ENCODE measurements around the gene MMGT1.
A peak's percentile ranks its signal among the peaks of the same experiment; 100 is the strongest.

Gene MMGT1

GRCh38 chrX:135973548-135974278 lies at the start of gene MMGT1:
Gene MMGT1, minus strand, starts transcription at chrX:135973988. Its CDS starts 313 bp downstream, at chrX:135973675.
- TF ChIP-seq, protein P1, sequence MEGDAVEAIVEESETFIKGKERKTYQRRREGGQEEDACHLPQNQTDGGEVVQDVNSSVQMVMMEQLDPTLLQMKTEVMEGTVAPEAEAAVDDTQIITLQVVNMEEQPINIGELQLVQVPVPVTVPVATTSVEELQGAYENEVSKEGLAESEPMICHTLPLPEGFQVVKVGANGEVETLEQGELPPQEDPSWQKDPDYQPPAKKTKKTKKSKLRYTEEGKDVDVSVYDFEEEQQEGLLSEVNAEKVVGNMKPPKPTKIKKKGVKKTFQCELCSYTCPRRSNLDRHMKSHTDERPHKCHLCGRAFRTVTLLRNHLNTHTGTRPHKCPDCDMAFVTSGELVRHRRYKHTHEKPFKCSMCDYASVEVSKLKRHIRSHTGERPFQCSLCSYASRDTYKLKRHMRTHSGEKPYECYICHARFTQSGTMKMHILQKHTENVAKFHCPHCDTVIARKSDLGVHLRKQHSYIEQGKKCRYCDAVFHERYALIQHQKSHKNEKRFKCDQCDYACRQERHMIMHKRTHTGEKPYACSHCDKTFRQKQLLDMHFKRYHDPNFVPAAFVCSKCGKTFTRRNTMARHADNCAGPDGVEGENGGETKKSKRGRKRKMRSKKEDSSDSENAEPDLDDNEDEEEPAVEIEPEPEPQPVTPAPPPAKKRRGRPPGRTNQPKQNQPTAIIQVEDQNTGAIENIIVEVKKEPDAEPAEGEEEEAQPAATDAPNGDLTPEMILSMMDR (IDR thresholded peaks at IDR 0.05; ENCODE audit: insufficient read depth, low read length, missing control alignments): no peak
- CTCF ChIA-PET: interaction anchor here (1.6 kb wide), 1 partner anchor 11 kb away, joined by 6 read pairs; the partner anchor contains the start of gene SLC9A6
- DNase-seq (ENCODE audit: low read depth, low spot score): peak; percentile 37
- POLR2A ChIA-PET: interaction anchor here (0.7 to 1.2 kb wide), 2 partner anchors 11 to 22 kb away, joined by 3 read pairs; no protein-coding TSS in a partner anchor
- peak within 1 kb of the TSS; percentile 78 for H3K4me3 ChIP-seq (ENCODE audit: low read depth, low read length)

DNA sequence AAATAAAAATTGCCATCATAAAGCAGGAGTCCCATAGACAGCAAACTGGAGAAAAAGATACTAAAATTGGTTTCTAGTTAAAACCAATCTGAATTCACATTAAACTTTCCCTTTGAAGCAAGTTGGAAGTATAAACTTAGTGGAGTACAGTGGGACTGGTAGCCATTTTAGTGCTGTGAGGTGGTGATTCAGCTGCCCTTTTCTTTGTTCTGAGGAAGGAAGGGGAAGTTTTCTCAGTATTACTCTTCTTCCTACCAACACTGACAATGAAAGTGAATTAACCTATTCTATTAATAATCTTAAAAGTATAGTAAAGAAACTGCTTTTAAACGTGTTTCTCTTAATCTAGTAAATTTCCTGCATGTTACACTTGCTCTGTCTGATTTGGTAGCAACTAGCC lies 48.1 kb upstream of the MMGT1 start:
- ChIA-PET CTCF (interaction anchor here (1.4 kb wide), 1 partner anchor 141 kb away, joined by 8 read pairs; no protein-coding TSS in a partner anchor), POLR2A (no interaction called here)
- TF ChIP-seq, protein P1 (IDR thresholded peaks at IDR 0.05; ENCODE audit: insufficient read depth, low read length, missing control alignments): no peak
- no peak for DNase-seq (ENCODE audit: low read depth, low spot score)
- H3K4me3 ChIP-seq (ENCODE audit: low read depth, low read length): no peak overlapping the region

- CTCF ChIA-PET: interaction anchor here (1.1 to 1.7 kb wide), 2 partner anchors 8 to 142 kb away, joined by 3 to 5 read pairs; no protein-coding TSS in a partner anchor
Observed at GRCh38 chrX:136021160-136021559, 47.4 kb upstream of the MMGT1 start.

GRCh38 chrX:136019226-136019625 lies 45.4 kb upstream of the MMGT1 start:
- ChIA-PET POLR2A (no interaction called here), CTCF (interaction anchor here (3.4 kb wide), 1 partner anchor 9 kb away, joined by 17 read pairs; no protein-coding TSS in a partner anchor)
- no peak overlapping the region for H3K4me3 ChIP-seq (ENCODE audit: low read depth, low read length)
- no peak for DNase-seq (ENCODE audit: low read depth, low spot score)
- TF ChIP-seq, protein P1 (IDR thresholded peaks at IDR 0.05; ENCODE audit: insufficient read depth, low read length, missing control alignments): no peak

More at GRCh38 chrX:136021160-136021559, 47.4 kb upstream of the MMGT1 start:
- DNase-seq (ENCODE audit: low read depth, low spot score): no peak
- POLR2A ChIA-PET: no interaction called here
- no peak overlapping the region for H3K4me3 ChIP-seq (ENCODE audit: low read depth, low read length)
- TF ChIP-seq, protein P1 (IDR thresholded peaks at IDR 0.05; ENCODE audit: insufficient read depth, low read length, missing control alignments): no peak

DNA sequence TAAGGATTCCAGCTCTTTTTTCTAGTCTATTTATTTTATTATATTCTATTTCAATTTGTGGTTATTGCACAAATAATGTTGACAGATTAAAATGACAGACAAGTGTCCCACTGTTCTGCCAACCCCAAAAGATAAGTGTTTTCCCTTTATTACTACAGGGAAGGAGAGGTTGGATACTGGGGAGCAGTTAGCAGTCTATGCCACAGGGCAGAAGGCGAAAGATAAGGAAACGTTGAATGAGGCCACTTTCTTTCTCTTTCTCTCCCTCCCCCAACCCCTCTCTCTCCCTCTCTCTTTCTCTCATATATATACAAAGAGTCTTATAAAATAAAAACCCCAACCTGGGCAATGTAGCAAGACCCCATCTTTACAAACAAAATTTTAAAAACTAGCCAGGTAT lies 43.1 kb upstream of the MMGT1 start:
- TF ChIP-seq, protein P1 (IDR thresholded peaks at IDR 0.05; ENCODE audit: insufficient read depth, low read length, missing control alignments): no peak
- CTCF ChIA-PET: interaction anchor here (1.4 to 3.4 kb wide), 3 partner anchors 11 to 192 kb away, joined by 3 to 17 read pairs (median 4); no protein-coding TSS in a partner anchor
- no peak overlapping the region for H3K4me3 ChIP-seq (ENCODE audit: low read depth, low read length)

DNA sequence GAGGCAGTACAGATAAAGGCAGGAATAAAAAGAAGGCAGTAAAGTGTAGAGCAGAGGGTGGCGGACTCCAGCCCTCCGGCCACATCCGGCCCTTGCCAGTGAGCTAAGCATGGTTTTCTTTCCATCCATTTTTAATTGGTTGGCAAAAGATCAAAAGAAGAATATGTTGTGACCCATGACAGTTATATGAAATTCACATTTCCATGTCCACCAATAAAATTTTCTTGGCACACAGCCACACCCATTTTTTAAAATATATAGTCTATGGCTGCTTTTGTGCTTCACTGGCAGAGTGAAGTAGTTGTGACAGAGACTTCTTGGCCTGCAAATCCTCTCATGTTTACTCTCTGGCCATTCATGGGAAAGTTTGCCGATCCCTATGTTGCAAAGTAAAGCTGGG lies 41.2 kb upstream of the MMGT1 start:
- no peak overlapping the region for H3K4me3 ChIP-seq (ENCODE audit: low read depth, low read length)
- DNase-seq (ENCODE audit: low read depth, low spot score): no peak
- TF ChIP-seq, protein P1 (IDR thresholded peaks at IDR 0.05; ENCODE audit: insufficient read depth, low read length, missing control alignments): no peak
- ChIA-PET CTCF (interaction anchor here (1.3 to 2.2 kb wide), 2 partner anchors 13 to 563 kb away, joined by 5 to 8 read pairs; no protein-coding TSS in a partner anchor), POLR2A (no interaction called here)

More for the DNA sequence above, 43.1 kb upstream of the MMGT1 start:
- no peak for DNase-seq (ENCODE audit: low read depth, low spot score)
- POLR2A ChIA-PET: no interaction called here
